EH (cell line): Measurements from ENCODE around the gene ZNF341.

Experiments used
- DNase-seq: peaks from one replicate; pipeline ENCODE4 v3.0.0-alpha.2; 2015; ENCODE audit warnings: low read depth

Gene ZNF341

DNA sequence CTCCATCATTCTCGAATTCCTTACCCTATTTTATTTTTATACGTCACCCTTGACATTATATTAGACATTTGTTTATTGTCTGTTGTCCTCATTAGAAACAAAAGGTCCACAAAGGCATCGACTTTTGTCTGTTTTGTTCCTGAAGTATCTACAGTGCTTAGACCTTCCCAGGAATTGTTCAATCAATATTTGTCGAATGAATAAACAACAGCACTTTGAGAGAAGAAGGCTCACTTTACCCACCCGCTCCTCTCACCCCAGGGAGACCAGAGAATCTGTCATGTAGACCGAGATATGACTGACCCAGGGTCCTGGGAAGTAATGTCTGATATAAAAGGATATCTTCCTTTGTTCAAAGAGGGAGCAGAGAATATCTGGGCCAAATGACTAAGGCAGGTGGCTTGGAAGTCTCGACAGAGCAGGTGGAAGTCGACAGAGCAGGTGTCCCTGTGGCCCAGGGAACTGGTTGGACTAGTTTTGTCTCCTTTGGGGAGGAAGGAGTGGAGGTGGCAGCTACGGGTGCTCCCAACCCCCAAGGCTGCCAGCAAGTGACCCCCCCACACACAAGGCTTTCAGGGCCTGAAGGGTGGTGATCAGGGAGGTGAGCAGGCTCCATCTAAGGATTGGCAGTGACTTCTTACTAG is 64.6 kb downstream of the ZNF341 start:
- no peak for DNase-seq

DNA sequence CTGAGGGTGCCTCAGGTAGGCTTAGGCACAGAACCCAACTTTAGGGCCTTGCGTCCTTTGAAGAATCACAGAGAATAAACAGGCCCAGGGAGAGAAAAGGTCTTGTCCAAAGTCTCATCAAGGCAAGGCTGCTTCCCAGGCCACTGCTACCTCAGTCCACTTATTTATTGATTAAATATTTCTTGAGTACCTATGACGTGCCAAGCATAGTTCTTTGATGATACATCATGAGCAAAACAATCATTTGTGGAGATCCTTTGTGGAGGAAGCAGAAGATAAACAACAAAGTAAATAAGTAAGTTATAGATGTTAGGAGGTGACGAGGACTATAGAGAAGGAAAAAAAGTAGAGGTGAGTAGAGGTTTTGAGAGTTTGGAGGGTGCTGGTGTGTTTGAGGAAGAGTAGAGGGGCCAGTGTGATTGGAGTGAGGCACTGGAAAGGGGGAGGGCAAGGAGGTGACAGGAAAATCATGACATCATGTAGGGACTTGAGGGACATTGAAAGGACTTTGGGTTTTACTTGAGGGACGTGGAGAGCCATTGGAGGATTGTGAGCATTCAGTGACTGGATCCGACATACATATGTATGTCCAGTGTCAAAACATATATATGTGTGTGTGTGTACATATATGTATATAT is 65.2 kb downstream of the ZNF341 start:
- no peak for DNase-seq

DNA sequence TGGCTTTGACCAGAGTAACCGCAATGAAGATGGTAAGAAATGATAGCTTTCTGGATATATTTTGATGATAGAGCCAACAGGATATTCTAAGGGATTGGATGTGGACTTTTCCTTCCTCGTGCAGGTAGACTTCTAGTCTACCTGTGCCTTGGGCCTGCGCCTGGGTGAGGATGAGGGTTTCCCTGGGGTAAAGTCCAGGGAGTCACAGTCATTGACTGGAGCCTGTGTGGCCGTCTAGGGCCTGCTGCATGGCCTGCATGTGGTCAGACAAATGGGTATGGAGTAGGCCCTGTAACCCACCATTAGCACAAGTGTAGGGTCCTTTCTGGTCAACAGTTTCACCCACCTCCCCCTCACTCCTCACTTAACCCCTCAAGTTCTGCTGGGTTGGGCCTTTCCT is 66.6 kb downstream of the ZNF341 start:
- no peak for DNase-seq

DNA sequence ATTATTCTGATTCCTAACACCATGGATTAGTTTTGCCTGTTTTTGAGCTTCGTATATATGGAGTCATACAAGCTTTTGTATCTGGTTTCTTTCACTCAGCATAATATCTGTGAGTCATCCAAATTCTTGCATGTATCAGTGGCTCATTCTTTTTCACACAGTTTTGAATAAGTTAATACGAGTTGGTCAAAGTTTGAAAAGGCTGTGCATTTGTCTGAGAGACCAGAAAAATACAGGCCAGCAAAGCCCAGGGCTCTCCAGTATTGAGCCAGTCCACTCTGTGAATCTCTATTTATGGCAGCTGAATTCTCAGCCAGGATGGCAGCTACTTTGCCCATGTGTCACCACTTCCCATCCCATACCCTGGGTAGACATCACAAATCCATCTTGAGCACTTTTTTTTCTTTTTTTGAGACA is 72.1 kb downstream of the ZNF341 start:
- peak; percentile 76 for DNase-seq

DNA sequence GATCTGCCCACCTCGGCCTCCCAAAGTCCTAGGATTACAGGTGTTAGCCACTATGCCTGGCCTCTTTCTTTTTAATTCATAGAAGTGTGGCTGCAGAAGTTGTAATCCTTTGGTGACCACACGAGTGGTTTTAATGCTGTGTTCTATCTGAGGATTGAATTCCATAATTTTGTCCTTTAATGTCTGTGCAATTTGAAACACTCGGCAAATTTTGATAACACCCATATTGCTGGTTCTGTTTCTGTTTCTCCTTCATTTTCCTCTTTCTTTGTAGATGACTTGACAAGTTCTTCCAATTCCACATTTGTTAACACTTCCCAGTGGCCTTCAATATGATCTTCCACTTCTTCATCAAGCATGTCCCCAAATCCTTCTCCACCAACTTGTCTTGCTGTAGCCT is 76.6 kb downstream of the ZNF341 start:
- no peak for DNase-seq

DNA sequence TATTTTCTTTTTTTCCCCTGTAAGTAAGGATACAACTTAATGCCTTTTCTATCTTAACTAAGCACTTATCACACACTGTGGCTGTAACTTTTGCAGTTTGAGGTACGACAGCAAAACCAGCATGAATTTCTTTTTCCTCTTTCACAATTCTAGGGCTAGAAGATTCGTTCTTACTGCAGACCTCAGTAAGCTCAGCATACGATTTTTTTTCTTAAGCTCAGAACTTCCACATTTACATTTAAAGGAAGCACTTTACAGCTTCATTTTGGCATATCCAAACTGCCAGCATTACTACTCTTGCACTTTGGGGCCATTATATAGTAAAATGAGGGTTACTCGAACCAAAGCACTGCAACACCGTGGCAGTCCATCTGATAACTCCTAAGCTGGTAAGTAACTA is 78.5 kb downstream of the ZNF341 start:
- DNase-seq, result no peak

DNA sequence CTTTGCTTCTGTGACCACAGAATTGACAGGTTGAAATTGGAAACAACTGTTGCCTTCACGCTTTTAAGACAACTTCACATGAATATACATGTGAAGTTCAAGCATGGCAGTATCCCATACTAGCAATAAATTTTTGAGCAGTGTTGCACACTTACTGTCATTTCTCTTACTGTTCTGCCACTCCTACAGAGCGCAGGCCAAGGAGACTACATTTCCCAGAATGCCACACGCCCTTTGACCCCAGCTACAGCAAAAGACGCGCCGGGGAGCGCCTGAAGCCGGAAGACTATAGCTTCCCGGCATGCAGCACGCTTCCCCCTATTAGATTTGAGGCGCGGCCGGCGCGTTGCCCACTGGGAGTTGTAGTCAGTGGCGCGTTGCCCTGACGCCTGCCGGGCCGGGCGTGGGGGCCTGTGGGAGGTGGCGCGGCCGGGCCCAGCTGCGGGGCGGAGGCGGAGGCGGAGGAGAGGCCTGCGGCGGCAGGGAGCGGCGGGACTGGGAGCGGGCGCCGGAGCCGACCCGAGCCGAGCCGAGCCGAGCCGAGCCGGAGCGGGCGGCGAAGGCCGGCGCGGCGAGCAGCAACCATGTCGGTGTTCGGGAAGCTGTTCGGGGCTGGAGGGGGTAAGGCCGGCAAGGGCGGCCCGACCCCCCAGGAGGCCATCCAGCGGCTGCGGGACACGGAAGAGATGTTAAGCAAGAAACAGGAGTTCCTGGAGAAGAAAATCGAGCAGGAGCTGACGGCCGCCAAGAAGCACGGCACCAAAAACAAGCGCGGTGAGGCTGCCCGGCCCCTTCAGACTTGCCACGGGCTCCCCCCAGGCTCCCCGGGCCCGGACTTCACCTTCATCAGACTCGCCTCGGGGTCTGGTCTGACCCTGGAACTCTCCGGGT is 79.3 kb downstream of the ZNF341 start, which contains the start of gene CHMP4B:
Gene CHMP4B, plus strand, starts transcription at position 464 of the 891 bp plus-strand sequence. Its CDS starts 121 bp downstream, at position 585.
- DNase-seq, result peak; percentile 99

DNA sequence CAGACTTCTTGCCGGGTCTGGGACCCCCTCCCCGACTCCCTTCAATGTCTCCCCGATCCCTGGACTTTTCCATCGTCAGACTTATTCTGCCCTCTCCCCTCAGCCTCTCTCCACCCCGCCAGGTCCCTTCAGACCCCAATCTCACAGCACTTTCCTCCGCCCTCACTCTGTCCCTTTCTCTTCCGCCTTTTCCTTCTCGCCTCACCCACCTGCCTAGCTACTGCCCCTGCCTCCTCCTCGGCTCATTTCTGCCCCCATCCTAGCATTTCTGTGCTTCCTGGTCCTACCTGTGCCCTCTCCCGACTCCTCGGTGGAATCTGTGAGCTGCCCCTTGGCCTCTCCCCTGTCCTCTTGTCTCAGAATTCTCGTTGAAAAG is 80.0 kb downstream of the ZNF341 start:
- no peak for DNase-seq

DNA sequence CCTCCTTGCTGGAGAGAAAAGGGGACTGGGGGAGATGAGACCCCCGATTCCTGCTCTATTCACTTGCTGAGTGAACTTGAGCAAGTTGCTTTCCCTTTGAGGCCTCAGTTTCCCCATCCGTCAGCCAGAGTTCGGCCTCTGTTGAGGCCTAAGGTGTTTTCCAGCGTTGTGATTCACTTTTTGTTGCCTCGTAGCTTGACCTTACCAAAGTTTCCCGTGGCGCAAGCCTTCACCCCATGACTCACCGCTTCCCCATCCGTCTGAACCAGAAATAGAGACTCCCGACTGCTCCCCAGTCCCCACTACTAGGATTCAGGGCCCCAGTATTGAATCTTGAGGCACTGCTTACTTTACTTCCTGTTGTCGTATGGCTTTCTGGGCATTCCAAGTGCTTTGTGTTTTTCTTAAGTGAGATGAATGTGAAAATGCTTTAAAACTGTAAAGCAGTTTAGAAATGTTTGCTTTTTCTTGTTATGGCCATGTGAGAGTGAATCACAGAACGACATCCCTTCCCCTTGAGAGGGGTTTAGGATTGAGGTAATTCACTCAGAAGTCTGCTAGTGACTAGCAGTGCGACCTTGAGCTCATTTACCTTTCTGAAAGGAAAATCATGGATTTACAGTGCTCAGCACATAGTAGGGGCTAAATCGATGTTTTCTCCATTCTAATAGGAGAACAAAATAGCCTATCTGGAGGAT is 80.5 kb downstream of the ZNF341 start:
- peak; percentile 86 for DNase-seq

DNA sequence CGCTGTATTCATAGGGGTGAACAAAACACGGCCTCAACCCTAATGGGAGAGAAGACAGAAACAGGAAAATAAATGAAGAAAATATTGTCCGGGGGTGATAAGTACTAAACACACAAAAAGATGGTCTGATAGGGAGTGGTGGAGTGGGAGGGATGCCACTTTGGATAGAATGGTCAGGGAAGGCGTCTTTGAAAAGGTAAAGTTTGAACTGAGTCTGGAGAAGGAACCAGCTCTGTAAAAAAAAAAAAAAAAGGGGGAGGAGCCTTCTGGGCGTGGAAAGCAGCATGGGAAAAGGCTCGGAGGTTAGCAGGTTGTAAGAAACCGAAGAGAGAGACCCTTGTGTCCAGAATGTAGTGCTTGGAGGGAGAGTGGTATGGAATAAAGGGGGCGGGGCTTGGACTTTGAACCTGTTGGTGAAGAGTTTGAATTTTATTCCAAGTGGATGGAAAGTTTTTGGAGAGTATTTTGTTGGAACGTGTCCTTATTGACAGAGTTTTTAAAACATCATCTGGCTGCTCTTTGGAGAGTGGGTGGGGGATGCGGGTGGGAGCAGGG is 81.2 kb downstream of the ZNF341 start:
- peak; percentile 28 for DNase-seq

DNA sequence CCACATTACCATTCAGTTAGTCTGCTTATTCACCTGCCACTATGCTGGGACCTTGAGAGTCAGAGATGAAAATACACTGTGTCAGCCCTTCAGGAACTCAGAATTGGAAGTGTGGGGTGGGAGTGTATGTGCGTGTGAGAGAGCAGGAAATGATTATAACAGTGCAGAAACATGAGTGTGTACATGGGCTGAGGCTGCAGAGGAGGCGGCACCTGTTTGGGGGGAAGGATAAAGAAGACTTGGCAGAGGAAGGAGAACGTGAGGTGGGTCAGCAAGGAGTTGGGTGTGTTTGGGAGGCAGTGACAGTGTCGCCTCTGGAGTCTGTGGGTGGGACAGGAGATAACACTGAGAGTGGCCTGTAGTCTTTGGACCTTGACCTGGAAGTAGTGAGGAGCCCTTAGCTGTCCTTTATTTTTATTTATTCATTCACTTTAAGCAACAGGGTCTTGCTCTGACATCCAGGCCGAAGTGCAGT is 82.5 kb downstream of the ZNF341 start:
- no peak for DNase-seq

DNA sequence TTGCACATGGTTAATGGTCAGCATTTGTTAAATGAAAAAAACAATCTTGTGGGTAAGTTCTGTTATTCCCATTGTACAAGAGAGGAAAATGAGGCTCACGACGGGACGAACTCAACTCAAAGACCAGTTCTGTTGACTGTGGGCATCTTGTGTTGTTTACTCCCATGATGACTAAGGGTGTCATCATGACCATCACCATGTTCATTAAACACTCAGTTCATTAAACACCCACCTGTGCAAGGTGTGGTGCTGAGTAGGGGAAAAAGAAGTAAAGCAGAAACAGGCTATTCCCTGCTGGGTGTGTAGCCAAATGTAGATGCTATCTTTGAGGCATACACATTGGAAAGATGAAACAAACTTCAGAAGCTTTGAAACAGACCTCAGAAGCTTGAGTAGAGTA is 83.9 kb downstream of the ZNF341 start:
- no peak for DNase-seq

DNA sequence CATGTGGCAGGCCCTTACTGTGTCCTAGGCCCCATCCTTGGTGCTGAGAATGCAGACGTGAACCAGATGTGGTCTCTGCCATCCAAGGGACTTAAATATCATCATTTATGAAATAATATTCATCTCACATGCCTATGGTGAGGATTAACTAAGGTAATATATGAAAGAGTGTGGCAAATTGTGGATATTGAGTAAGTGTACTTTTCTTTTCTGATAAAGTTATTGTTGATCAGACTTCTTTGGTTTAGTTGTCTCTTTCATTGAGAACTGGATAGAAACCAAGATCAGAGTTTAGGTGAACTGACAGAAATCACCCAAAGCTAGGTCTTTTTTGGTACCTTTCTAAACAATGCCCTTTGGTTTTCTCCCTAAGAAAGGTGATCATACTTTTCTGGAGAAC is 84.4 kb downstream of the ZNF341 start:
- no peak for DNase-seq

DNA sequence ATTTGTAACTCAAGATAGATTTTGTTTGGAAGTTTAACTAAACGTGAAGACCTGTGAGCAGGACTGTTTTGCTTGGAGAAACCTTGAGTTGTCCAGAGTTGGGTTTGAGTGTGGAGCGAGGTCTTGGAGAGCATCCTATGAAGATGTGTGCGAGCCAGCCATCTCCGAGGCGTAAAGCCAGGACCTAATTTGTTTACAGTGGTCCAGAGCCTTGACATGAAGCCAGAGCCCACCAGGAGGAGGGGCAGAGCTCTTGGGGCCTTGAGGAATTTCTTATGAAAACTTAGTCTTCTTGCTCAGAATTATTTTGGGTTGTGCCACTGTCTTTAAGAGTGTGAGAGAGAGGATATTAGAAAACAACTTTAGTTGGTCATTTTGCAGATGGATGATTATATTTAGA is 85.6 kb downstream of the ZNF341 start:
- DNase-seq, result no peak

DNA sequence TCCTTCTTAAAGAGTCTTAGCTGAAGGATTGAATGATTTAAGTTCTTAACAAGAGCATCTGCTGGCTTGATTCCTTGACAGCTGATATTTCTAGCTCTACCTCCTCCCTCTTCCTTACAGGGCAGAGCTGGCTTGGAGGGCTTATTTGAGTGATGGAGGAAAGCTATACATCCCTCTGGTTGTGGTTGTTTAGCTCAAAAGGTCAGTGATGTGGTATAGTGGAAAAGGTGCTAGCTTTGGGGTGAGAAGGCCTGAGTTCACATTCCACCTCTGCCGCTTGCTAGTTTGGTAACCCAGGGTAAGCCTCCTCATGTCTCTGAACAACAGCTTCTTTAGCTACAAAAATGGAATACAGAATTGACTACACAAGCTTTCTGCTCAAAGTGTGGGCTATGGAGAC is 87.7 kb downstream of the ZNF341 start:
- no peak for DNase-seq

DNA sequence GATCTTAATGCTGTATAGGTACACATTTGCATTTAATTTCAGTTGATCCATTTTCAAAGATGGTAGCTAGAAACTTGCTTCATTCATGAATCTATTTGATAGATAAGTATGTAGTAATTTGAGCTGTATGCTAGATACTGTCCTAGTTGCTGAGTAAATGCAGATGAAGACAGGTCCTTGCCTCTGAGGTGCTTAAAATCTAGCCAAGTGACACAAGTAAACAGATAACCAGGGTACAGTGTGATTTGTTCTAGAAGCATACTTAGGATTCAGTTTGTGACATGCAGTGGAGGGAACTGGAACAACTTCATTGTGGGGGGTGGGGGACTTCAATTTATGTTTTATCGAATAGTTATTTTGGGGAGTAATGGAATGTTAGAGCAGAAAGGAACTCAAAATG is 88.6 kb downstream of the ZNF341 start:
- no peak for DNase-seq

DNA sequence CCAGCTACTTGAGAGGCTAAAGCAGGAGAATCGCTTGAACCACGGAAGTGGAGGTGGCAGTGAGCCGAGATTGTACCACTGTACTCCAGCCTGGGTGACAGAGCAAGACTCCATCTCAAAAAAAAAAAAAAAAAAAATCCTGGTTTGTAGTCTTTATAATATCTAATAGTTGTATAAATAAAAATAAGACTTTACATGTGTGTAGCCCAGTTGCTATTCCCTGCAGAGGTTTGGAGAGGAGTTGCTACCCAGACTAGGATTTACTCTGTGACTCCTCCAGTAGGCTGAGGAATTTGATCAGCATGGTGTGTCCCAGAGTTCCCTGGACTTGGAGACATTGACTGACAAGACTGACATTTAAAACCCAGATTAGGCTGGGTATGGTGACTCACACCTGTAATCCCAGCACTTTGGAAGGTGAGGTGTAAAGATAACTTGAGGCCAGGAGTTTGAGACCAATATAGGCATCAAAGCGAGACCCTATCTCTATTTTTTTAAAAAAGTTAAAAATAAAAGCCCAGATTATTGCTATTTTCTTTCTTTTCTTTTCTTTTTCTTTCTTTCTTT is 89.6 kb downstream of the ZNF341 start:
- DNase-seq, result no peak

DNA sequence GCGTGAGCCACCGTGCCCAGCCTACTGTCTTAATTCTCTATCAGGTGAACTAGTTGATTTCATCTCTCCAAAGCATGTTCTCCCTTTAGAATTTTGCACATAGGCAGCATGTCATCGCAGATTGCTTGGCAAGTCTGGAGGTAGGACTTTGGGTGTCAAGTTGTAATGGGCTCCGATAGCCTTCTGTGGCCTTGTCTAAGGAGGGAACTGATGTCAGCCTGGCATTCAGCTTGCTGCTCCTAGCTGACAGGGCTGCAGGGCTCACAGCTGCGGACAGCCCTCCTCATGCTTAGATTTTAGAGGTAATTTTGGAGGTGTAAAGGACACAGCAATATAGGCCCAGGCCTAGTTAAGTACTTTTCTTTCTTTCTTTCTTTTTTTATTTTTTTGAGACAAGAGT is 90.6 kb downstream of the ZNF341 start:
- no peak for DNase-seq

DNA sequence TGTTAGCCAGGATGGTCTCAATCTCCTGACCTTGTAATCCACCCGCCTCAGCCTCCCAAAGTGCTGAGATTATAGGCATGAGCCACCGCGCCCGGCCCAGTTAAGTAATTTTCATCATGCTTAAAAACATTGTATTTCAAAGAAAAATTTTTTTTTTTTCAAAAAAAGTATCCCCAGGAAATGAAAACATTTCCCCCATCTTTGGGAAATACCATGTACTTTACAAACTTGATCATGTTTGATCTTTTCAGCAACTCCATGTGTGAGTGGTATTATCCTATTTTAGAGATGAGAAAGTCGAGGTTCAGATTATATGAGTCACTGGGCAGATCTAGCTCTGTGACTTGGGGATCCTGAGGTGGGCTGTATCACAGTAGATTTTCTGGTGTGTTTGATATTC is 91.2 kb downstream of the ZNF341 start:
- DNase-seq, result no peak

DNA sequence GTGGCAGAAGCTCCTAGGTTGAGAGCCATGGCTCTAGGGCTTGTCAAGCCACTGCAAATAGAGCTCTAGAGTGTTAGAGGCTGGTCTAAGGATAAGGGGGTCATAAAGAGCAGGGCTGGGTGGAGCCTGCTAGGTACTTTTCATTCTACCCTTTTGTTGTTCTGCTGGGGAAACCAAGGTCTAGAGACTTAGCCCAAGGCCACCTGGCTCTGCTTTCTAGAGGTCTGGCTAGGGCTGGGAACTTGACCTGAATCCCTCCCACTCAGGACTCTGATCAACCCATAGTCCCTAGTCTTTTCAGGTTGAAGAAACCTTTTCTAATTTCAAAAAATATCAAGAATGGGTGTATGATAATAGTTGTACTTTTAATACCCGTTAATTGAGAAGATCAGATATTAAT is 93.1 kb downstream of the ZNF341 start:
- DNase-seq, result no peak
